Mononuclear cell (primary cell): ENCODE data around the gene RPTN. TPM values are rescaled to one million over a fixed set of nuclear protein-coding genes. Genes with fewer than 3 reads are reported as not detected.
"Not testable (repeated sequence)": the region's sequence is repeated elsewhere in the genome, so short reads cannot be mapped to it uniquely, and the experiment has no call there.

Experiments used
- H3K27me3 ChIP-seq: 2 replicates; pipeline ENCODE4 v1.6.0; 2011; ENCODE audit warnings: low read length, control low read depth; ENCODE audit not compliant: insufficient read depth
- H3K4me1 ChIP-seq: 2 replicates; pipeline ENCODE4 v1.5.1; 2011; ENCODE audit warnings: mild to moderate bottlenecking, low read length, control low read depth; ENCODE audit not compliant: insufficient read depth
- H3K4me3 ChIP-seq: 2 replicates; pipeline ENCODE4 v1.5.1; 2011; ENCODE audit warnings: mild to moderate bottlenecking, low read length, moderate library complexity
- H3K9me3 ChIP-seq: 2 replicates; pipeline ENCODE4 v1.5.1; 2011; ENCODE audit warnings: low read depth, mild to moderate bottlenecking, control low read depth, low read length
- total RNA-seq: library from RNA; depleted of rRNA; stranded (reverse); fragments of >200 nt; gene quantifications from one replicate; pipeline ENCODE4 v1.2.3, GENCODE V29; 2012

RPTN gene
- total RNA-seq, 1 donor: not detected

DNA sequence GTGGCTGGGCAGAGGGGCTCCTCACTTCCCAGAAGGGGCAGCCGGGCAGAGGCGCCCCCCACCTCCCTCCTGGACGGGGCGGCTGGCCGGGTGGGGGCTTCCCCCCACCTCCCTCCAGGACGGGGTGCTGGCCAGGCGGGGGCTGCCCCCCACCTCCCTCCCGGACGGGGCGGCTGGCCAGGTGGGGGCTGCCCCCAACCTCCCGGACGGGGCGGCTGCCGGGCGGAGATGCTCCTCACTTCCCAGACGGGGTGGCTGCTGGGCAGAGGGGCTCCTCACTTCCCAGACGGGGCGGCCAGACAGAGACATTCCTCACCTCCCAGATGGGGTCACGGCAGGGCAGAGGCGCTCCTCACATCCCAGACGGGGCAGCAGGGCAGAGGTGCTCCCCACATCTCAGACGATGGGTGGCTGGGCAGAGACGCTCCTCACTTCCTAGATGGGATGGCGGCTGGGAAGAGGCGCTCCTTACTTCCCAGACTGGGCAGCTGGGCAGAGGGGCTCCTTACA, 14.3 kb downstream of the RPTN start:
- H3K4me1 ChIP-seq, H3K9me3 ChIP-seq, H3K4me3 ChIP-seq: not testable (repeated sequence)
- peaks cover 24% of the 10 kb centered on the region for H3K27me3 ChIP-seq

DNA sequence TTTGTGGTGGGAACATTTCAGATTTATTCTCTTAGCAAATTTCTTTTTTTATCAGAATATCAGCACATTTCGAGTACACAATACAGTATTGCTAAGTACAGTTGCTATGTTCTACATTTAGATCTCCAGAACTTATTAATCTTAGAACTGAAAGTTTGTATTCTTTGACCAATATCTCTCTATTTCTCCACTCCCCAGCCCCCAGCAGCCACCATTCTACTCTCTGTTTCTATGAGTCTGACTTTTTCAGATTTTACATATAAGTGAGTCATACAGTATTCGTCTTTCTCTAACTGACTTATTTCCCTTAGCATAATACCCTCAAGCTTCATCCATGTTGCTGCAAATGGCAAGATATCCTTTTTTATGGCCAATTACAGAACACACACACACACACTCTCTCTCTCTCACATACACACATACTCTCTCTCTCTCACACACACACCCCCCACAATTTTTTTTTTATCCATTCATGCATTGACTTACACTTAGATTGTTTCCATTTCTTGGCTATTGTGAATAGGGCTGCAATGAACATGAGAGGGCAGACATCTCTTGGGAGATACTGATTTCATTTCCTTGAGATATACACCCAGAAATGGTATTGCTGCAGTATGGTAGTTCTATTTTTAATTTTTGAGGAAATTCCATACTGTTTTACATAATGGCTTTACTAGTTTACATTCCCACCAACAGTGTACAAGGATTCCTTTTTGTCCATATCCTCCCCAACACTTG, 15.7 kb downstream of the RPTN start:
- H3K4me1 ChIP-seq: no peaks in the 10 kb centered on the region
- H3K27me3 ChIP-seq: peaks cover 25% of the 10 kb centered on the region
- no peak overlapping the region for H3K4me3 ChIP-seq
- peaks cover 5% of the 10 kb centered on the region for H3K9me3 ChIP-seq

DNA sequence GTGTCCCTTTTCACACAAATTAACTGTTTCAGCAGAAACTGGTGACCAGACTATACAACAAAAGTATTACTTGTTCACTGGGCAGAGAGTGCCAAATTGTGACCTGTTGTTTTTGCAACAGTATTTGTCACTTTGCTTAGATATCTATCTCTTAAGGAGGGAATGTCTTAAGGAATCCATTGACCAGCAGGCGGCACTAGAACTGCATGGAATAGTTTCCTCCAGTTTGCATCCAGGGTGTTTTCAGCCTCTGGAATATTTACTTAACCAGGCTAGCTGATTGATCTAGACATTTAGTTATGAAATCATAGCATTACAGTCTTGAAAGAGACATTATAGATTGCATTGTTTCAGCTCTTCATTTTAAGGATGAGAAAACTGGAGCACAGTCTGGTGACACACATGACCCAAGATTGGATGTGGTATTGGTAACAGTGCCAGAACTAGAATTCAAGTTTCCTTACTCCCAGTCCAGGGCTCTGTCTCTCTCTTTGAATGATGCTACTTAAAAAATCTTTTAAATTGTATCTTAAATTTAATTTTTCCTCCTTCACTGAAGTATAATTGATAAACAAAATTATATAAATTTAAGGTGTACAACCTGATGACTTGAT, 16.9 kb downstream of the RPTN start:
- H3K9me3 ChIP-seq: no peaks in the 10 kb centered on the region

DNA sequence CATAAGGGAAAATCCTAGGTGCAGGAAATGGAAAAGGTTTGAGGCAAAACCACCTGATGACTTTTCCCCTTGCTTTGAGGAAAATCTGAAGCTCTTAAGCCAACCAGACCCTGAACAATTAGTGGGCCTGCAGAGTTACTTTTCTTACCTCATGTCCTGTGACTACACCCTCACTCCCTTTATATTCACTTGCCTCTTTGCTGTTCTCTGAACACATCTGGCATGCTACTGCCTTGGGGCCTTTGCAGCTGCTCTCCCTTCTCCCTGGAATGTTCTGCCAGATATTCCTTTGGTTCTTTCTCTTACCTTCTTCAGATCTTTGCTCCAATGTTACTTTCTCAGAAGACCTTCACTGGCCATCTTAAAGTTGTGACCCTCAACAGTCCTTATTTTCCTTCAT, 21.8 kb downstream of the RPTN start:
- Histone ChIP-seq H3K4me3 (no peak overlapping the region), H3K4me1 (no peaks in the 10 kb centered on the region), H3K27me3 (peaks cover 53% of the 10 kb centered on the region), H3K9me3 (peaks cover 12% of the 10 kb centered on the region)

More for the DNA sequence above, 16.9 kb downstream of the RPTN start:
- H3K4me1 ChIP-seq: no peaks in the 10 kb centered on the region
- H3K4me3 ChIP-seq: no peak overlapping the region
- peaks cover 26% of the 10 kb centered on the region for H3K27me3 ChIP-seq

DNA sequence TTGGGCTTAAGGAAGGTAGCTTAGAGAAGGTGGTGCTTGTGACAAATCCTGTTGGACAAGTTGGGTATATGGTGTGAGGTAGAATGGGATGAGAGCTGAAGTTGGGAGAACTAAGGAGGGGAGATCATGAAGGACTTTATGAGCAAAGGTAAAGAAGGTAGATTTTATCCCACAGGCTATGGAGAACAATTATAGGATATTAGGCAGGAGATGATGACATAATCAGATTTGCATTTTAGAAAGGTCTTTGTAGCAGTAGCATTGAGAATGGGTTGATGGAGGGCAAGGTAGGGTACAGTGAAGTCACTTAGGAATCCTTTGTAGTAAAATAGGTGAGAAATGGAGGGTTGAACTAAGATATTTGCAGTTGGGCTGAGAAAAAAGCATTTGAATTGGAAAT, 28.8 kb downstream of the RPTN start:
- Histone ChIP-seq H3K27me3 (peaks cover 64% of the 10 kb centered on the region), H3K9me3 (peaks cover 12% of the 10 kb centered on the region), H3K4me3 (no peak overlapping the region), H3K4me1 (no peaks in the 10 kb centered on the region)

DNA sequence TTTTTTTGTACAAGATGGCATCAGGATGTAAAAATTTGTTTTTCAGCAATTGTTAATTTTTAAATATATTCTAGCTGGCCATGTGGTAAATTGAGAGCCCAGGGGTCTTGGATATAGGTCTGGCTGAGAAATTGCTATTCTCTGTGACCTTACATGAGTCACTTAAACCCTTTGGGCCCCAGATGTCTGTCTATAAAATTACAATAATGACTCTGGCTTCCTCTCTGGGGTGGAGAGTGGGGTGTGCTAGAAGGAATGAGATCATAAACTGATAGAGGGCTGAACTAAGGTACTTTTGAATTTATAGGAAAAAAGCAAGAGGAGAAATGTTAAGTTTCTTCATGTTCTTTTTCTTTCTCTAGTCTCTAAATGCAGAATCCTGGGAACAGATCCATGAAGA, 31.4 kb downstream of the RPTN start:
- no peak overlapping the region for H3K4me3 ChIP-seq
- H3K27me3 ChIP-seq: peaks cover 52% of the 10 kb centered on the region
- no peaks in the 10 kb centered on the region for H3K4me1 ChIP-seq
- peaks cover 2% of the 10 kb centered on the region for H3K9me3 ChIP-seq

DNA sequence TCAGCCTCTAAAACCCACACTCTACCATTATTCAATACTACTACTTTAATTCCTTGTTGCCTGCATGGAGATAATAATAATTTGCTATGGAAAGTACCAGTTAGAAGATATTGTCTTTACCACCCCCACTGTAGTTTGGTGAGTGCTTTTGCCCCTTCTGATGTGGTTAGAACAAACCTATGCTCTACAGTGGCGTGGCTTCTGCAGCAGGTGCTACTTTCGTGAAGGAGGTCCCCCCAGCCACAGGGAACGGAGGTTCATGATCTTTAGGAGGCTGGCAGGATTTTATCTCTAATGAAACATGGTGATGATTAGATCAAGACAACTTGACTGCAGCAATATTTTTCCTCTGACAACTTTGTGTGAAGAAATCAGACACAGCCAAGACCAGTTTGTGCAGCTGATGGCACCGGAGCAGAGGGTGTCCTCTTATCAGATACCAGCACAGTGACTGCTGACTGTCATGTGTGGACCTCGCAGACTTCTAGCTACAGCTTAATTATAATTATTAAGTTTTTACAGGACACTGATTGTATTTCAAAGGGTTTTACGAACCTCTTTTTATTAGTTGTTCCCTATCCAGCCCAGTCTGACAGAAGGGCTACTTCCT, 33.1 kb downstream of the RPTN start:
- H3K9me3 ChIP-seq: no peaks in the 10 kb centered on the region
- no peak overlapping the region for H3K4me3 ChIP-seq
- peaks cover 58% of the 10 kb centered on the region for H3K27me3 ChIP-seq
- no peaks in the 10 kb centered on the region for H3K4me1 ChIP-seq

DNA sequence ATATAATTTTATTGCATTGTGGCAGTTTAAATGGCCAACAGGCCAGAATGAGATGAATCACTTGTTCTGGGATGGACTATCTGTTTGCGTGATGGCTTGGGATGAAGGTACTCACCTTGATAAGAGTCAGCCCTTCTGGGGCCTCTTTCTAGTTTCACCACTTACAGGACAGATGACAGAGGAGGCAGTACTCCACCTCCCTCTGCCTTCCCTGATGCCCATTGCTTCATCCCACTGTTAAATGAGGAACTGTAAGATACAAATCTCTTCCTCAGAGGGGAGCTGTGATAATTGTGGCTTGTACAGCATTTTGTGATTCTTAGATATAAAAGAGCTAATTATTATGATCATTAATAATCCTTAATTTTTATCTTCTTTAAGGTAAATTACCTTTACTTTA, 40.1 kb downstream of the RPTN start:
- H3K4me1 ChIP-seq: no peaks in the 10 kb centered on the region
- H3K9me3 ChIP-seq: no peaks in the 10 kb centered on the region
- peaks cover 76% of the 10 kb centered on the region for H3K27me3 ChIP-seq
- no peak overlapping the region for H3K4me3 ChIP-seq

DNA sequence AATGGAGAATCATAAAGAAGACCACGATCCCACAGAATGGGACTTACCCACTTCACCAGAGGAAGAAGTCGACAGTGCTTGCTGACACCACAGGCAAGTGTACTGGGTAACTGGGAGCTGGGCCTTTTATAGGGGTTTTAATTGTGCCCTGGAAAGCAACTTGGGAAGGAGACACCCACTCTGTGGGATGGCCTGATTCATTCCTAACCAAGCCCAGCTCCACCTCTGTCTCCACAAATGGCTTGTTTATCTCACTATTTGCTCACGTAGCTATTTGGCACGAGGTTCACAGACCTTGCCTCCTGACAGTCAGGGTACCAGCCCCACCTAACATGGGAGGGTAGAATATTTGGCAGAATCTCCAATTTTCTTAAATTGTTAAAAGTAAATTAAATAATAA, 43.7 kb downstream of the RPTN start, which contains the start of gene TCHH:
Gene TCHH (minus strand): TSS at position 101 of the 400 bp plus-strand sequence. CDS start 1,364 bp downstream, outside the sequence.
- H3K4me3 ChIP-seq: no peak within 1 kb of the TSS
- no peaks in the 10 kb centered on the region for H3K9me3 ChIP-seq
- H3K4me1 ChIP-seq: peaks cover 25% of the 10 kb centered on the region
- peaks cover 91% of the 10 kb centered on the region for H3K27me3 ChIP-seq

DNA sequence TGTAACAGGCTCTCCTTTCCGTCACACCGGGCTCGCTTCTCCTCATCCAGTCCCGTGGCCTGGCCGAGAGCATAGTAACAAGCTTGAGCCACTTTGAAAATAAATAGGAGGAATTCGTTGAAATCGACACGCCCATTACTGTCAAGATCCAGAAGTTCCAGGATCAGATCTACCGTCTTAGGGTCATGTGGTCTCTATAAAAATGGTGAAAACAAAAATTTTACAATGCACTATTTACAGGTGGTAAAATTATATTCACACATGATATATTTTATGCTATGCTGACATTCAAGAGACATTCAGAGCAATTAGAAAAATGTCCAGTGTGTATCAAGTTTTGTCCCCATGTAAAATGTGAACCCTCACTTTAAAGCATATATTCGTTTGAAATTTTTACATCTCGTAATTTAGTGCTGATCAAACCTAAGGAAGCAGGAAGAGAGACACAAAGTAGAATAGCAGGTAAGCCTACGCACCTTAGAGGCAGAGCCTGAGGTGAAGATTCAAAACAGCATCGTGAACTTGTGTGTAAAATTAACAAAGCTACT, 46.1 kb downstream of the RPTN start:
- Histone ChIP-seq H3K9me3 (no peaks in the 10 kb centered on the region), H3K4me3 (no peak overlapping the region), H3K4me1 (peaks cover 47% of the 10 kb centered on the region), H3K27me3 (peaks cover 94% of the 10 kb centered on the region)

DNA sequence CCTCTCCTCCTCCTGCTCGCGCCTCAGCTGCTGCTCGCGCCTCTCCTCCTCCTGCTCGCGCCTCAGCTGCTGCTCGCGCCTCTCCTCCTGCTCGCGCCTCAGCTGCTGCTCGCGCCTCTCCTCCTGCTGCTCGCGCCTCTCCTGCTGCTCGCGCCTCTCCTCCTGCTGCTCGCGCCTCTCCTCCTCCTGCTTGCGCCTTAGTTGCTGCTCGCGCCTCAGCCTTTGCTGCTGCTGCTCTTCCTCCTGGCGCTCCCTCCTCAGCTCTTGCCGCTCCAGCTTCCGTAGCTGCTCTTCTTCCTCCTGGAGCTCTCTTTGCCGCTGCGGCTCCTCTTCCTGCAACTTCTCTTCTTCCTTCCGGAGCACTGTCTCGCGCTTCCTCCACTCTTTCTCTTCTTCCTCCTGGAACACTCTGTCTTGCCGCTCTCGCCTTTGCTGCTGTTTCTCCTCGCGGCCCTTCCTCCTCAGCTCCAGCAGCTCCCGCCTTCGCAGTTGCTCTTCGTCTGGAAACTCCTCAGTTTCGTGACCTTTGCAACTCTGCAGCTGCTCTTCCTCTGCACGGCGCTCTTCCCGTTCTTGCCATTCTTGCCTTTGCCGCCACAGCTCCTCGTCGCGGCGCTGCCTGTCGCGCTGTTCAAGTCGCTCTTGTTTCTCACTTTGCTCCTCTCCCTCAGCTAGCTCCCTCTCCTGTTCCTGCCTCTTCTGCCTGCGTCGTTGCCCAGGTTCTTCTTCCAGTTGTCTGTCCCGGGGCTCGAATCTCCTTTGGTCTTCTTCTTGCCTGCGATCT, 46.7 kb downstream of the RPTN start:
- Histone ChIP-seq H3K27me3 (peaks cover 94% of the 10 kb centered on the region), H3K4me3 (no peak overlapping the region), H3K9me3 (no peaks in the 10 kb centered on the region), H3K4me1 (peaks cover 54% of the 10 kb centered on the region)

DNA sequence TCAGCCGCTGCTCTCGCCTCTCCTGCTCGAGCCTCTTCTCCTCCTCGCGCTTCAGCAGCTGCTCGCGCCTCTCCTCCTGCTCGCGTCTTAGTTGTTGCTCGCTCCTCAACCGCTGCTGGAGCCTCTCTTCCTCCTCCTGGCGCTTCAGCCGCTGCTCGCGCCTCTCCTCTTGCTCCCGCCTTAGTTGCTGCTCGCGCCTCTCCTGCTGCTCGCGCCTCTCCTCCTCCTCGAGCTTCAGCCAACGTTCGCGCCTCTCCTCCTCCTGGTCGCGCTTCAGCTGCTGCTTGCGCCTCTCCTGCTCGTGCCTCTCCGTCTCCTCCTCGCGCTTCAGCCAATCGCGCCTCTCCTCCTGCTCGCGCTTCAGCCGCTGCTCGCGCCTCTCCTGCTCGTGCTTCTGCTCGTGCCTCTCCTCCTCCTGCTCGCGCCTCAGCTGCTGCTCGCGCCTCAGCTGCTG, 47.5 kb downstream of the RPTN start:
- H3K4me3 ChIP-seq: peak overlapping the region; percentile 2
- H3K27me3 ChIP-seq: peaks cover 96% of the 10 kb centered on the region
- no peaks in the 10 kb centered on the region for H3K9me3 ChIP-seq
- peaks cover 56% of the 10 kb centered on the region for H3K4me1 ChIP-seq

DNA sequence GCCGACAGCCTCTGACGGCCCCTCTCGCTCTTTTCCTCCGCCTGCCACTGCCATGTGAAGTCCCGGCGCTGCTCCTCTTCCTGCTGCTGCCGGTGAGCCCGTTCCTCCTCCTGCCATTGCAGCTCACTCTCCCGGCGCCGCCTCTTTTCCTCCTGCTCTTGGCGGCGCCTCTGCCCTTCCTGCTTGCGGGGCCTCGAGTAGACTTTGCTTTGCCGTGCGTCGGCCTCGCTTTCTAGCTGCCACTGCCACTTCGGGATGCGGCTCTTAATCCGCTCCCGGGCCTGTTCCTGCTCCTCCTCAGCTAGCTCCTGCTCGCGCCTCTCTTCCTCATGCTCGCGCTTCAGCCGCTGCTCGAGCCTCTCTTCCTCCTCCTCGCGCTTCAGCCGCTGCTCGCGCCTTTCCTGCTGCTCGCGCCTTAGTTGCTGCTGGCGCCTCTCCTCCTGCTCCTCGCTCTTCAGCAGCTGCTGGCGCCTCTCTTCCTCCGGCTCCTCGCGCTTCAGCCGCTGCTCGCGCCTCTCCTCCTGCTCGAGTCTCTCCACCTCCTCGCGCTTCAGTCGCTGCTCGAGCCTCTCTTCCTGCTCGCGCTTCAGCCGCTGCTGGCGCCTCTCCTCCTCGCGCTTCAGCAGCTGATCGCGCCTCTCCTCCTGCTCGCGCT, 48.0 kb downstream of the RPTN start:
- Histone ChIP-seq H3K9me3 (no peaks in the 10 kb centered on the region), H3K4me3 (peak overlapping the region; percentile 2), H3K27me3 (peaks cover 96% of the 10 kb centered on the region), H3K4me1 (peaks cover 56% of the 10 kb centered on the region)

DNA sequence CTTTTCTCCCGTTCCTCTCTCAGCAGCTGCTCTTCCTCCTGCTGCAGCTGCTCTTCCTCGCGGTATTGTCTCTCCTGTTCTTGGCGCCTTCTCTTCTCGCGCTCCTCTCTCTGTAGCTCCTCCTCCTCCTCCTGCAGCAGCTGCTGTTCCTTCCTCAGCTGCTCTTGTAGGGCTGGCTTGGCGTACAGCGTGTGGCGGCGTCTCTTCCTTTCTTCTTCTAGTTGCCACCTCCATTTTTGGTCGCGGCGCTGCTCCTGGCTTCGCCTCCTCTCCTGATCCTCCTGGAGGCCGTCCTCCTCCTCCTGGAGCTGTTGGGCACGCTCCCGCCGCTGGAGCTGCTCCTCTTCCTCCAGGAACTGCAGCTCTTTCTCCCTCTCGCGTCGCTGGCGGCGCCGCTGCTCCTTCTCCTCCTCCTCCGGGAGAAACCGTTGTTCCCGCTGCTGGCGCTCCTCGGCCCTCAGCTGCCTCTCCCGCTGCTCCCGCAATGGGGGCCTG, 48.6 kb downstream of the RPTN start:
- no peaks in the 10 kb centered on the region for H3K9me3 ChIP-seq
- no peak overlapping the region for H3K4me3 ChIP-seq
- peaks cover 56% of the 10 kb centered on the region for H3K4me1 ChIP-seq
- H3K27me3 ChIP-seq: peaks cover 96% of the 10 kb centered on the region
